RPMI7951 (cell line): ENCODE measurements around the gene STX18. TPM values are rescaled to one million over a fixed set of nuclear protein-coding genes. Genes with fewer than 3 reads are reported as not detected.
A peak's percentile ranks its signal among the peaks of the same experiment; 100 is the strongest.
"Not testable (repeated sequence)": the region's sequence is repeated elsewhere in the genome, so short reads cannot be mapped to it uniquely, and the experiment has no call there.

Source experiments
- DNase-seq: peaks from one replicate; pipeline ENCODE4 v3.0.0-alpha.2; 2012; ENCODE audit warnings: low read depth
- total RNA-seq: library from RNA; depleted of rRNA; stranded (reverse); fragments of >200 nt; shearing (Covaris generic); gene quantifications from 2 replicates; pipeline ENCODE4 v1.2.3, GENCODE V29; 2014

STX18 gene
- total RNA-seq, 1 experiment from 2014 or later: 21.5 TPM

- DNase-seq: not testable (repeated sequence)
These were observed 31.2 kb downstream of the STX18 start for GRCh38 chr4:4510641-4511040.

GRCh38 chr4:4509521-4509920 is 32.3 kb downstream of the STX18 start:
- DNase-seq: no peak

GRCh38 chr4:4507923-4508322 is 33.9 kb downstream of the STX18 start:
- no peak for DNase-seq

- no peak for DNase-seq
These were observed 34.4 kb downstream of the STX18 start for GRCh38 chr4:4507403-4507802.

- DNase-seq: no peak
These were observed 34.9 kb downstream of the STX18 start for GRCh38 chr4:4506961-4507360.

- not testable (repeated sequence) for DNase-seq
These were observed 36.6 kb downstream of the STX18 start for GRCh38 chr4:4505211-4505610.

- DNase-seq: no peak
These were observed 37.1 kb downstream of the STX18 start for GRCh38 chr4:4504783-4505182.

GRCh38 chr4:4502694-4503311 is 39.0 kb downstream of the STX18 start:
- peak; percentile 70 for DNase-seq

GRCh38 chr4:4501679-4502078 is 40.2 kb downstream of the STX18 start:
- DNase-seq: no peak

GRCh38 chr4:4499438-4500123 is 42.3 kb downstream of the STX18 start:
- no peak for DNase-seq

- DNase-seq: peak; percentile 51
These were observed 45.1 kb downstream of the STX18 start for GRCh38 chr4:4496592-4497372.

- DNase-seq: no peak
These were observed 47.0 kb downstream of the STX18 start for GRCh38 chr4:4494882-4495281.

- DNase-seq: peak; percentile 23
These were observed 49.5 kb downstream of the STX18 start for GRCh38 chr4:4492161-4492847.

- DNase-seq: no peak
These were observed 50.4 kb downstream of the STX18 start for GRCh38 chr4:4491396-4491893.

GRCh38 chr4:4490816-4491215 is 51.0 kb downstream of the STX18 start:
- no peak for DNase-seq

- no peak for DNase-seq
These were observed 51.8 kb downstream of the STX18 start for GRCh38 chr4:4490041-4490440.

- peak; percentile 66 for DNase-seq
These were observed 53.1 kb downstream of the STX18 start for GRCh38 chr4:4488405-4489404.

- DNase-seq: no peak
These were observed 54.9 kb downstream of the STX18 start for GRCh38 chr4:4486969-4487368.

GRCh38 chr4:4485806-4486205 is 56.0 kb downstream of the STX18 start:
- no peak for DNase-seq

GRCh38 chr4:4481399-4481994 is 60.4 kb downstream of the STX18 start:
- DNase-seq: peak; percentile 2
